Neural crest cell (in vitro differentiated cells): Measurements from ENCODE around the gene RNF114. TPM values are rescaled to one million over a fixed set of nuclear protein-coding genes. Genes with fewer than 3 reads are reported as not detected.
"Not testable (repeated sequence)": the region's sequence is repeated elsewhere in the genome, so short reads cannot be mapped to it uniquely, and the experiment has no call there.

Source experiments
- DNase-seq: peaks from one replicate; pipeline ENCODE4 v3.0.0; 2021; ENCODE audit warnings: low read depth, mixed read lengths, low spot score
- H3K27ac Mint-ChIP-seq: one replicate; pipeline ENCODE4 v1.8.0; 2021; ENCODE audit warnings: mild to moderate bottlenecking, mixed read lengths; ENCODE audit not compliant: unreplicated experiment
- H3K27me3 Mint-ChIP-seq: 2 replicates; pipeline ENCODE4 v1.8.0; 2021; ENCODE audit warnings: low read depth, mild to moderate bottlenecking, mixed read lengths
- H3K36me3 Mint-ChIP-seq: 2 replicates; pipeline ENCODE4 v1.8.0; 2021; ENCODE audit warnings: low read depth, mild to moderate bottlenecking, mixed read lengths
- H3K4me1 Mint-ChIP-seq: 2 replicates; pipeline ENCODE4 v1.8.0; 2021; ENCODE audit warnings: mixed read lengths
- H3K4me3 Mint-ChIP-seq: one replicate; pipeline ENCODE4 v1.8.0; 2021; ENCODE audit warnings: mild to moderate bottlenecking, mixed read lengths
- H3K9me3 Mint-ChIP-seq: 2 replicates; pipeline ENCODE4 v1.8.0; 2021; ENCODE audit warnings: mixed read lengths
- total RNA-seq: library from RNA; stranded (reverse); gene quantifications from 2 replicates; pipeline ENCODE4 v1.2.1, GENCODE V29; 2021
- TF ChIP-seq, protein P1 (sequence below): fragments of 200-600 bp; sonication (generic); conservative IDR thresholded peaks from 2 replicates; pipeline ENCODE4 v1.5.0; 2021; ENCODE audit warnings: antibody characterized with exemption, mild to moderate bottlenecking

The RNF114 gene
- total RNA-seq, 1 donor from 2014 or later = 53.0 TPM

DNA sequence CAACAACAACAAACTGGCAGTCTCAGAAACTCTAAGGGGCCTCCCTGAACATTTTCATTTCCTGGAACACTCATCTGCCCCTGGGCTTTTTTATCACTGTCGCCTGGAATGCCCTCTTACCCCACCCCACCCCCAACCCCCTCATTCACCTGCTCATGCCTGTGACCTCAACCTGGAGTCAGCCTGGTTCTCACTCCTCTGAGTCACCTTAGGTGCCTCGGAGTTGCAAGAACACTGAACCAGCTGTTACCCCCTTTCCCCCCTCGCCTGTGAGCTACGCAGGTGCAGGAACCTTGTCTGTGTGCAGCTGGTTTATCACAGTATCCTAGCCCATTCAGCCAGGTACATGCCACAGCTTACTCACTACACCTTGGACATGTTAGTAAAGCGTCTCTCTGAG, 33.7 kb downstream of the RNF114 start:
- no peaks in the 10 kb centered on the region for H3K27me3 Mint-ChIP-seq
- no peaks in the 10 kb centered on the region for H3K36me3 Mint-ChIP-seq
- DNase-seq = no peak
- H3K4me1 Mint-ChIP-seq = peaks cover 4% of the 10 kb centered on the region
- no peaks in the 10 kb centered on the region for H3K9me3 Mint-ChIP-seq
- TF ChIP-seq, protein P1, sequence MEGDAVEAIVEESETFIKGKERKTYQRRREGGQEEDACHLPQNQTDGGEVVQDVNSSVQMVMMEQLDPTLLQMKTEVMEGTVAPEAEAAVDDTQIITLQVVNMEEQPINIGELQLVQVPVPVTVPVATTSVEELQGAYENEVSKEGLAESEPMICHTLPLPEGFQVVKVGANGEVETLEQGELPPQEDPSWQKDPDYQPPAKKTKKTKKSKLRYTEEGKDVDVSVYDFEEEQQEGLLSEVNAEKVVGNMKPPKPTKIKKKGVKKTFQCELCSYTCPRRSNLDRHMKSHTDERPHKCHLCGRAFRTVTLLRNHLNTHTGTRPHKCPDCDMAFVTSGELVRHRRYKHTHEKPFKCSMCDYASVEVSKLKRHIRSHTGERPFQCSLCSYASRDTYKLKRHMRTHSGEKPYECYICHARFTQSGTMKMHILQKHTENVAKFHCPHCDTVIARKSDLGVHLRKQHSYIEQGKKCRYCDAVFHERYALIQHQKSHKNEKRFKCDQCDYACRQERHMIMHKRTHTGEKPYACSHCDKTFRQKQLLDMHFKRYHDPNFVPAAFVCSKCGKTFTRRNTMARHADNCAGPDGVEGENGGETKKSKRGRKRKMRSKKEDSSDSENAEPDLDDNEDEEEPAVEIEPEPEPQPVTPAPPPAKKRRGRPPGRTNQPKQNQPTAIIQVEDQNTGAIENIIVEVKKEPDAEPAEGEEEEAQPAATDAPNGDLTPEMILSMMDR = no peak
- H3K27ac Mint-ChIP-seq = no peak overlapping the region
- no peak overlapping the region for H3K4me3 Mint-ChIP-seq

DNA sequence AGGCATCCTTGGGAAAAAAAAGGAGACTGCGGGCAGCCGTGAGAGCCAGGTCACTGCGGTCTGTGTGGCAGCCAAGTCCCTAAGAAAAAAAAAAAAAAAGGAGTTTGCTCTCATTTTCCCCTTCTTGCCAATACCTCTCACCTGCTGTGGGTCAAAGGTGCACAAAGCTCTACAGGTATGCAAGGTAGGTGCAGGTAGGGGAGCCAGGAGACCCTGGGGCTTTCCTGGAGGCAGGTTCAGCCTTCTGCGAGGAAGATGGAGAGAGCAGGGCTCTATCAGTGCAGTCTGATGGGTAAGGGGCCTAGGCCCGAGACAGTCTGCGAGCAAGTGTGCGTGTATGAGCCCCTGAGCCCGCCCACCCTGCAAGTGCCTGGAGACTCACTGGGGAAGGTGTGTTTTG, 34.3 kb downstream of the RNF114 start:
- Mint-ChIP-seq H3K36me3 (no peaks in the 10 kb centered on the region), H3K27me3 (no peaks in the 10 kb centered on the region), H3K4me3 (no peak overlapping the region), H3K4me1 (peaks cover 4% of the 10 kb centered on the region), H3K27ac (no peak overlapping the region), H3K9me3 (no peaks in the 10 kb centered on the region)
- DNase-seq = no peak
- TF ChIP-seq, protein P1 = no peak

DNA sequence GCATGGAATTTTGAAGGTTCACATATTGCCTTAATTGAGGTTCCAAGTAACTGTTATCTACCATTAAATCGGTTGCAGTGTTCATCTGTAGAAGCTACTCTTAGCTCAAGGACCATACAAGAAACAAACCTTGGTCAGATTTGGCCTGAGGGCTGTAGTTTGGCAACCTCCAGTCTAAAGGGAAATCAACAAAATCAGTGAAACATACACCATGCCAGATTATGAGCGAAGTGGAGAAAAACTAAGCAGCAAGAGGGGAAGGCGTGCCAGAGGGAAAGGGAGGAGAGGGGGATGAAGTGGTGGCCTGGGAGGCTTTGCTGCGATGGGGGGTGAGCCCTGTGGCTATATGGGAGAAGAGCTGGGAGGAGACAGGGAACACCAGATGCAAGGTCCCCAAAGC, 37.8 kb downstream of the RNF114 start:
- Mint-ChIP-seq H3K4me1 (no peaks in the 10 kb centered on the region), H3K27ac (no peak overlapping the region)

DNA sequence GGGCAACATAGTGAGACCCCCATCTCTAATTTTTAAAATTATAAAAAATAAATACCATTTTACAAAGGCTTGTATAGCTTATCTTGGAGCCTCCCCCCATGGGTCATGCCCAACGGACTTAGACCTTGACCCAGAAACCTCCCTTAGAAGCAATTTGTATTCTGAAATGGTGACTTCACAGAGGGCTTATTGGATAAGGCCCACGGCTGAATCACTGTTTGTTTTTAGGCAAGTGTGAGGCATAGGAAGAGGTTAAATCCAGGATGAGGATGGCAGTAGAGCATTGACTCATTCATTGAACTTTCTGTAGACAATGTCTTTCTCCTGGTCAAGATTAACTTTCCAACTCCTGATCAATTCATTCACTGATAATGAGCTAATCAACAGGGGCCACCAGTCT, 40.3 kb downstream of the RNF114 start:
- Mint-ChIP-seq H3K9me3 (no peaks in the 10 kb centered on the region), H3K36me3 (no peaks in the 10 kb centered on the region), H3K4me1 (peaks cover 10% of the 10 kb centered on the region), H3K27me3 (peaks cover 22% of the 10 kb centered on the region), H3K4me3 (no peak overlapping the region), H3K27ac (no peak overlapping the region)
- DNase-seq = no peak
- TF ChIP-seq, protein P1 = no peak

More for the DNA sequence above, 37.8 kb downstream of the RNF114 start:
- Mint-ChIP-seq H3K27me3 (no peaks in the 10 kb centered on the region), H3K9me3 (no peaks in the 10 kb centered on the region), H3K4me3 (no peak overlapping the region), H3K36me3 (no peaks in the 10 kb centered on the region)
- TF ChIP-seq, protein P1 = no peak
- no peak for DNase-seq

DNA sequence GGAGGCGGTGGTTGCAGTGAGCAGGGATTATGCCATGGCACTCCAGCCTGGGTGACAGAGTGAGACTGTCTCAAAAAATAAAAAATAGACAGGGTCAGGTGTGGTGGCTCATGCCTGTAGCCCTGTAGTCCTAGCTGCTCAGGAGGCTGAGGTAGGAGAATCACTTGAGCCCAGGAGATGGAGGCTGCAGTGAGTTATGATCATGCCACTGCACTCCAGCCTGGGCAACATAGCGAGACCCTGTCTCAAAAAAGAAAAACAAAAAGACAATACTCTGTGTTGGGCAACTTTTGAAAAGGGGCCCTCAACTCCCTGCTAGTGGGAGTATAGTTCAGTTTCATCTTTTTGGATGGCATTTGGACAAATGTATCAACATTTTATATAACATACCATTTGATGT, 41.5 kb downstream of the RNF114 start:
- not testable (repeated sequence) for H3K27ac Mint-ChIP-seq, H3K9me3 Mint-ChIP-seq, H3K4me3 Mint-ChIP-seq, H3K36me3 Mint-ChIP-seq, DNase-seq
- peaks cover 30% of the 10 kb centered on the region for H3K27me3 Mint-ChIP-seq
- peaks cover 16% of the 10 kb centered on the region for H3K4me1 Mint-ChIP-seq

DNA sequence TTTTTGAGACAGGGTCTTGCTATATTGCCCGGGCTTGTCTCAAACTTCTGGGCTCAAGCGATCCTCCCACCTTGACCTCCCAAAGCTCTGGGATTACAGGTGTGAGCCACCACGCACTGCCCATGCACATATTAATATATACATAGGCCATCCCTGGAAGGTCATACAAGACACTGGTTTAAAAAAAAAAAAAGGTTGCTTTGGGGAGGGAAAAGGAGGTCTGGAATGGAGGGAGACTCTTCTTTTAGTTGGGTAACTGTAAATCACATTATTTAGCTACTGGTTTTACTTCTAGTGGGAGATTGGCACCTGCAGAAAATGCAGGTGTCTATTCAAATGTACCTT, 42.5 kb downstream of the RNF114 start:
- H3K36me3 Mint-ChIP-seq = no peaks in the 10 kb centered on the region
- peaks cover 30% of the 10 kb centered on the region for H3K27me3 Mint-ChIP-seq
- DNase-seq = no peak
- peak overlapping the region; percentile 6 for H3K27ac Mint-ChIP-seq
- H3K4me1 Mint-ChIP-seq = peaks cover 25% of the 10 kb centered on the region
- TF ChIP-seq, protein P1 = no peak
- no peaks in the 10 kb centered on the region for H3K9me3 Mint-ChIP-seq
- H3K4me3 Mint-ChIP-seq = no peak overlapping the region
